ENCODE results near the gene TMEM126B. TPM values are rescaled to one million over a fixed set of nuclear protein-coding genes. Genes with fewer than 3 reads are reported as not detected.

TMEM126B gene
- total RNA-seq, 1 donor from 2014 or later, result 51.3 TPM

DNA sequence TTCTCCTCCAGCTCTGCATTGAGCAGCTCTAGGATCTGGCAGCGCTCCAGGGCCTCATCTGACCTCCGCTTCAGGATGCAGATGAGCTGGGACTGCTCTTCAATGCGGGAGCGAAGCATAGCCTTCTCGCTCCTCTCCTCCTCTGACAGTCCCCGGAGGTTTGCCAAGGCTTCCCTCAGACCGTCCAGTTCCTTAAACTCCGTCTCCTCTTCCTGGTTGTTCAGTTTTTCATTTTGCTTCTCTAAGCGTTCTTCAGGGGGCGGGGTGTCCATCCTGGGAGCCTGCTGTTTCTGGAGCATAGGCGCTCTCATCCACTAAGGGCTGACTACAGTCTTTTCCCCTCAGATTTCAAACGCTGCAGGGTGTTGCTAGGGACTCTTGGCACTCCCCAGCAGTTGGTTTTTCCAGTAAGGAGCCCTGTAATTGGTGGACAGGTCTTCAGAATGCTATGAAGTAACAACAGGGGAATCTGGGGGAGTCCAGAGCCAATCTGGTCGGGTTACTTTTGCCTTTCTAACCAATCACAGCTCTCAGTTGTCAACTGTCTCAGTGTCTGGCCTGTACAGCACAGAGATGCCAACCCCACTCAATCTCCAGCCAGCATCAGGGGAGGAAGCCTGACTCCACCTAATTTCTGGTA is 57.5 kb downstream of the TMEM126B start, which contains the start of gene CCDC89:
CCDC89 (minus strand) TSS at position 376 of the 640 bp plus-strand sequence; CDS start at position 311, 65 bp downstream.
- Histone ChIP-seq H2AFZ (ENCODE audit: low read depth, low read length) (peak within 1 kb of the TSS; percentile 89), H3K9ac (ENCODE audit: low read length) (peak within 1 kb of the TSS; percentile 76), H3K9me3 (ENCODE audit: insufficient read depth, low read depth, low read length) (no peaks in the 10 kb centered on the region), H3K4me1 (ENCODE audit: insufficient read depth, low read length) (peaks cover 12% of the 10 kb centered on the region), H3K27me3 (ENCODE audit: insufficient read depth, low read length) (no peaks in the 10 kb centered on the region), H3K36me3 (ENCODE audit: insufficient read depth, low read length) (no peaks in the 10 kb centered on the region), H3K4me3 (ENCODE audit: insufficient read depth, low read depth, low read length) (peak within 1 kb of the TSS; percentile 71), H4K20me1 (ENCODE audit: insufficient read depth, low read length) (no peaks in the 10 kb centered on the region), H3K27ac (ENCODE audit: low read depth, low read length) (peak within 1 kb of the TSS; percentile 65), H3K4me2 (ENCODE audit: low read length) (peak within 1 kb of the TSS; percentile 89), H3K79me2 (ENCODE audit: insufficient read depth, low read length) (no peaks in the 10 kb centered on the region)
- no peaks in the 10 kb centered on the region for H3K27me3 Mint-ChIP-seq (ENCODE audit: low read depth, unreplicated experiment)
- no peak within 1 kb of the TSS for H3K4me3 Mint-ChIP-seq (ENCODE audit: unreplicated experiment)
- peak within 1 kb of the TSS; percentile 10 for H3K27ac Mint-ChIP-seq (ENCODE audit: unreplicated experiment)
- FAIRE-seq, result peak; percentile 97
- H3K4me1 Mint-ChIP-seq (ENCODE audit: low read depth, unreplicated experiment), result no peaks in the 10 kb centered on the region
- TF ChIP-seq CTCF (IDR thresholded peaks at IDR 0.05; ENCODE audit: insufficient read depth, low read depth, low read length) (no peak), EZH2 (IDR thresholded peaks at IDR 0.05; ENCODE audit: insufficient read depth, low read length) (no peak)
- DNase-seq (ENCODE audit: low read depth), result peak; percentile 98
- peaks cover 5% of the 10 kb centered on the region for H3K36me3 Mint-ChIP-seq (ENCODE audit: low read depth, unreplicated experiment)
- H3K9me3 Mint-ChIP-seq (ENCODE audit: unreplicated experiment), result peaks cover 1% of the 10 kb centered on the region

Other genes with a start within 250 kb of the TMEM126B start
- 1.8 and 2.8 TPM in 2 replicates for gene DLG2, start 1.2 kb upstream of the TMEM126B start, total RNA-seq
- 45.3 and 47.2 TPM in 2 replicates for gene TMEM126A, start 19.4 kb downstream of the TMEM126B start, total RNA-seq
- 28.6 and 31.0 TPM in 2 replicates for gene CREBZF, start 36.5 kb downstream of the TMEM126B start, total RNA-seq
- gene CCDC89, start 57.6 kb downstream of the TMEM126B start, total RNA-seq, result 0.26 and 0.30 TPM in 2 replicates
- gene SYTL2, start 182.5 kb downstream of the TMEM126B start, total RNA-seq, result 35.2 and 36.9 TPM in 2 replicates
- not detected in 2 replicates for gene CCDC83, start 226.8 kb downstream of the TMEM126B start, total RNA-seq

Measured in astrocyte (in vitro differentiated cells and primary cell).